Glomerular visceral epithelial cell (primary cell): ENCODE data around the gene RNFT2.
A peak's percentile ranks its signal among the peaks of the same experiment; 100 is the strongest.
"Not testable (repeated sequence)": the region's sequence is repeated elsewhere in the genome, so short reads cannot be mapped to it uniquely, and the experiment has no call there.

Source experiments
- DNase-seq: peaks from one replicate; pipeline ENCODE4 v3.0.0-alpha.2; 2016; ENCODE audit errors: extremely low spot score

Gene RNFT2

GRCh38 chr12:116744766-116745165 lies 6.7 kb downstream of the RNFT2 start:
- no peak for DNase-seq

GRCh38 chr12:116745554-116745953 lies 7.4 kb downstream of the RNFT2 start:
- DNase-seq: no peak

DNA sequence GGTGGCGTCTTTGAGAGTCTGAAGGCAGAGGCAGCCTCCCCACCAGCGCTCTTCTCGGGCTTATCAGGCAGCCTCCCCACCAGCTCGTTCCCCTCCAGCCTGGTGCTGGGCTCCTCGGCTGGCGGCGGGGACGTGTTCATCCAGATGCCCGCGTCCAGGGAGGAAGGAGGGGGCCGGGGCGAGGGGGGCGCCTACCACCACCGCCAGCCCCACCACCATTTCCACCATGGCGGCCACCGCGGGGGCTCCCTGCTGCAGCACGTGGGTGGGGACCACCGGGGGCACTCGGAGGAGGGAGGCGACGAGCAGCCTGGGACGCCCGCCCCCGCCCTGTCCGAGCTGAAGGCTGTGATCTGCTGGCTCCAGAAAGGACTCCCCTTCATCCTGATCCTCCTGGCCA lies 11.8 kb downstream of the RNFT2 start:
- no peak for DNase-seq

GRCh38 chr12:116750298-116750697 lies 12.2 kb downstream of the RNFT2 start:
- no peak for DNase-seq

- DNase-seq: not testable (repeated sequence)
These were observed 16.0 kb downstream of the RNFT2 start for GRCh38 chr12:116754097-116754496.

DNA sequence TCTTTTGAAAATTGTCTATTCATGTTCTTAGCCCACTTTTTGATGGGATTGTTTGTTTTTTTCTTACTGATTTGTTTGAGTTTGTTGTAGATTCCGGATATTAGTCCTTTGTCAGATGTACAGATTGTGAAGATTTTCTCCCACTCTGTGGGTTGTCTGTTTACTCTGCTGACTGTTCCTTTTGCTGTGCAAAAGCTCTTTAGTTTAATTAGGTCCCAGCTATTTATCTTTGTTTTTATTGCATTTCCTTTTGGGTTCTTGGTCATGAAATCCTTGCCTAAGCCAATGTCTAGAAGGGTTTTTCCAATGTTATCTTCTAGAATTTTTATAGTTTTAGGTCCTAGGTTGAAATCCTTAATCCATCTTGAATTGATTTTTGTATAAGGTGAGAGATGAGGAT lies 16.7 kb downstream of the RNFT2 start:
- DNase-seq: not testable (repeated sequence)

DNA sequence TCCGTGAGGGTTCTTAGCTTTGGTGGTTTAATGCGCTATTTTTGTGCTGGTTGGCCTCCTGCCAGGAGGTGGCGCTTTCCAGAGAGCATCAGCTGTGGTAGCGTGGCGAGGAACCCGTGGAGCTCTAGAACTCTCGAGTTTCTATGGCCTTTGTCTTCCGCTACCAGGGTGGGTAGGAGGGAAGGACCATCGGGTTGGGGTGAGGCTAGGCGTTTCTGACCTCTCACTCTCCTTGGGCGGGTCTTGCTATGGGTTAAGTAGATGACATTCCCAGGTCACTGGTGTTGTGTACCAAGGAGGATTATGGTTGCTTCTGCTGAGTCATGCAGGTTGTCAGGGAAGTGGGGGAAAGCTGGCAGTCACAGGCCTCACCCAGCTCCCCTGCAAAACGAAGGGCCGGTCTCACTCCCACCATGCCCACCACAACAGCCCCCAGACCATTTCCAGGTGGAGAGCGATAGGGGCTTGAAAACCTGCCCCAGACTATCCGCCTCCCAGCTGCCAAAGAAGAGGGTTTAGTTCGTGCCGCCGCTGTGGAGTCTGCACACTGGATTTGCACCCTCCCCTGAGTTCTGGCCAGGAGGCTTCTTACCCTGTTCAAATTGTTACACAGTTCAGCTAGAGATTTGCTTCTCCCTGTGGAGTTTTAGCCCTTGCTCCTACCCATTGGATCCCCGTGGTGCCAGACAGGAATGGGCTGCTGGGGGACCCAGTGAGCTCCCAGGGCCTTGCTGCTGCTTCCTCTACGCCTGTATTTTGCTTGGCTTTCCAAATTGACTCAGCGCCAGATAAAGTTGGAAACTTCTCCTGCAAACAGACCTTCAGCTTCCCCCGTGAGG lies 21.9 kb downstream of the RNFT2 start:
- no peak for DNase-seq

DNA sequence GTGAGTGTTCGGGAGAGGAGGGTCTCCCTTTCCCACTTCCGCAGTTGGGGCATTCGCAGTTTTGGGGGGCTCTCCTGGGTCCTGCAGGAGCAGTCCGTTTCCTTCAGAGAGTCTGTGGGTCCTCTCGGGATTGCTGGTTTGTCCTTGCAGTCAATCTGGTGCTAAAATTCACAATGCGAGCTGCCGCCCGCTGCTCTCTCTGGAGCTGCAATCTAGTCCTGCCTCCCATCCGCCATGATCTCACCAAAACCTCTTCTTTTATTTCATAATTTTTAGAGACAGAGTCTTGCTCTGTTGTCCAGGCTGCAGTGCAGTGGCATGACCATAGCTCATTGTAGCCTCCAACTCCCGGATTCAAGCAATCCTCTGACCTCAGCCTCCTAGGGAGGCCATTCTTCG lies 22.5 kb downstream of the RNFT2 start:
- DNase-seq: no peak

GRCh38 chr12:116761499-116761898 lies 23.4 kb downstream of the RNFT2 start:
- no peak for DNase-seq

GRCh38 chr12:116765271-116765670 lies 27.2 kb downstream of the RNFT2 start:
- DNase-seq: peak; percentile 61

DNA sequence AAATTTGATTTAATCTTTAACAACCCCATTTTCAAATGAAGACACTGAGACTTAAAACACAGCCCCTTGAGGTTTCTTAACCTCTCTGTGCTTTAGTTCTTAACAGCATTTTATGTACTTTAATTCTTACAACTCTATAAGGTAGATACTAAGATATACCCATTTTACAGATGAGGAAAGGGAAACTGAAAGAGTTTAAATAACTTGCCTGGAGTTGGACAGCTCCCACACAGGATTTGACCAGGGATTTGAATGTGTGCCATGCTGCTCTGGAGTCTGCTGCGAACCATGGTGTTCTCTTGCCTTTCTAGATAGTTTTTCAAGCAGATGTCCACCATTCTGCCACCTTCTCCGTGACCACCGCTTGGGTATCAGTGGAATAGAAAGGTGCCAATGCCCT lies 28.2 kb downstream of the RNFT2 start:
- no peak for DNase-seq

DNA sequence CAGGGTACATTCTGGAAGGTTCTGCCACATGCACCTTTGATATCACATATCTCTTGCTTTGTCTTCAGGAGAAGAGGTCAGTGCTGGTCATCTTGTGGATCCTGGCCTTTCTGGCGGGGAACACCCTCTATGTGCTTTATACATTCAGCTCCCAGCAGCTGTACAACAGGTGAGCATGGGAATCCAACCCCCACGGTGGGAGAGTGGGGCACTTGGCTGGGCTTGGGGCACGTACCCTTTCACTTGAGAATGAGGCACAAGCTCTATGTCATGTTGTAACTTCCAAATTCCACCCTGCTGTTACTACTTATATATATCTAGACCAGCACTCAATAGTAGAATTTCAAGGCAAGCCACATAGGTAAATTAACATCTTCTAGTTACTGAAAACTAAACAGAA lies 28.6 kb downstream of the RNFT2 start:
- DNase-seq: no peak

- peak; percentile 40 for DNase-seq
These were observed 33.5 kb downstream of the RNFT2 start for GRCh38 chr12:116771651-116772050.

GRCh38 chr12:116773276-116773731 lies 35.2 kb downstream of the RNFT2 start:
- no peak for DNase-seq

GRCh38 chr12:116774020-116774419 lies 35.9 kb downstream of the RNFT2 start:
- DNase-seq: no peak

GRCh38 chr12:116777245-116777644 lies 39.1 kb downstream of the RNFT2 start:
- DNase-seq: no peak

DNA sequence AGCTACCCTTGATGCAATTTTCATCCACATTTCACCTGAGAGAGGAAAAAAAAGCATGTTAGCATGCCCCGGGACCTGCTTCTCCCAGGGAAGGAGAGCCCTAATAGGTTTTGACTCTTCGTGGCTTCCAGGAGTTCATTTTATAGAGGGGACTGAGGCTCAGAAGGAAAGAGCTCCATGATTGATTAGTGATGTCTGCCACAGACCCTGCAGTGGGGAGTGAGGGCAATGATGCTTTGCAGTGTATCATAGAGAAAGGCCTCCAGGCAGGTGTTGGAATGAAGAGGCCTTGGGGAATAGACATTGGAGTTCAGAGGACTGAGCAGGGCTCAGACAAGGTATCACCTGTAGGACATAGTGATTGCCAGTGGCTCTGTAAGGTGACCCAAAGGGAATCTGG lies 41.5 kb downstream of the RNFT2 start:
- no peak for DNase-seq

DNA sequence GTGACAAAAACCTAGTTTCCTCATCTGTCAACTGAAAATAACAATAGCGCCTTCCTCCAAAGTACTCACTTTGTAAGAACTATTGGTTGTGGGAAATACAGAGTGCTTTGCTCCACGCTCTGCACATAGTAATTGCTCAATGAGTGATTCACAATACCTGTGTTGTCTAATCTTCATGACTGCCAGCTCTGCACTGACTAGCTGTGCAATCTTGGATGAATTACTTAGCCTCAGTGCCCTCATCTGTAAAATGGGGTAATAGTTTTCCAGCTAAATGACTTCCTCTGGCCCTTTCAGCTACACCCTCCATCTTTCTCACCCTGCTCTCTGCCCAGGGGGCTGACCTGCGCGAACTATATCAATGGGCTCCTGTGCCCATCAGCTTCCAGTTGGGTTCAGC lies 42.8 kb downstream of the RNFT2 start:
- no peak for DNase-seq

- DNase-seq: no peak
These were observed 45.6 kb downstream of the RNFT2 start for GRCh38 chr12:116783525-116784237.

DNA sequence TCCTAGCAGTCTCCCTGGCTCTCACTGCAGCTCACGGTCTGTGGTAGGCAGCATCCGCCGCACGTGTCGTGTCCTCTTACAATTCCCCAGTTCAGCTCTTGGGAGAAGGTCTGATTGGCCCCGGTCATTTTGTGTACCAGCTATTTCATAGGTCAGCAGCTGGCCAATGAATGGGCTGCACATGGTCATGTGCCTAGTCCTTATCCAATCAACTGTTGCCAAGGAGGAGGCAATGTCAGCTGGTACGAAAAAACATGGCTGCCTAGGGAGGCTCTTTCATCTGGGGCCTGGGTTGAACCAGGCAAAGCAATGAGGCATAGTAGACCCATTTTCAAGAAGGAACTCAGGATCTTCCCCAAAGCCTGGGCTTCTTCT lies 46.1 kb downstream of the RNFT2 start:
- DNase-seq: no peak

DNA sequence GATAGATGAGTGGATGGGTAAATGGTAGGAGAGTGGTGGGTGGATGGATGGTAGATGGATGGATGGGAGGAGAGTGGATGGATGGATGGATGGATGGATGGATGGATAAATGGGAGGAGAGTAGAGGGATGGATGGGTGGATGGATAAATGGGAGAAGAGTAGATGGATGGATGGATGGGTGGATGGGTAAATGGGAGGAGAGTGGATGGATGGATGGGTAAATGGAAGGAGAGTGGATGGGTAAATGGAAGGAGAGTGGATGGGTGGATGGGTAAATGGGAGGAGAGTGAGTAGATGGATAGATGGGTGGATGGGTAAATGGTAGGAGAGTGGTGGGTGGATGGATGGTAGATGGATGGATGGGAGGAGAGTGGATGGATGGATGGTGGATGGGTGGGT lies 51.4 kb downstream of the RNFT2 start:
- not testable (repeated sequence) for DNase-seq

DNA sequence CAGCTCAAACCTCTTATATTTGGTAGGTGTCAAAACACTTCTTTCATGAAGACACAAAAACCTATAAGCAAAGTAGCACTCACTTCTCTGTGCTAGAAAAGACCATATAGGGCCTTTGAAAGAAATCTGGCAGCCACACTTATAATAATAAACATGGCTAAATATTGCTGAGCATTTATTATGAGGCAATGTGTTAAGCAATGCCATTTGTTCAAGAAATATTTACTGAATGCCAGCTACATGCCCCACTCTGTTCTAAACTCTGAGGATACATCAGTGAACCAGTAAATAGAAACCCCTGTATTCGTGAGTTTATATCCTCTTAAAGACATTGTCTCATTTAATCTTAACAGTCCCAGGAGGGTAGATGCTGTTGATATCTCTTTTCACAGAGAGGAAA lies 52.0 kb downstream of the RNFT2 start:
- DNase-seq: no peak

DNA sequence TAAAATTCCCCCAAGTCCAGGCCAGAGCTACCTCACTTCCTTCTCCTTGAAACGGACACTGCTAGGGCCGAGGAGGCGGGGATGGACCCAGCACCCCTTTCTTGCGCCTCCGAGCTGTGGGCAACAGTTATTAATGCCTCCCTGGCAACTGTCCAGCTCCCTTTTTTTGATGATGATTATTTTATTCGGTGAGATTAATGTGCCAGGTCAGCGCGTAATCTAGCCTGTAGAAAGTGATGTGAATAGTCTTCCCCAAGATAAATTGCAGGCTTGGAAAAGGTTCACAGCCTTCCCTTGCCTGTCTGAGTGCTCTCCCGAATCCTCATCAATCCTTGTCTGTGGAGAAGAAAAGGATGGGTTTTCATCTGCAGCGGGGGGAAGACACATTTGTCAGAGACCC lies 54.3 kb downstream of the RNFT2 start:
- no peak for DNase-seq
